HG03066 (cell line): ENCODE measurements around the gene ATP9A.

ENCODE experiments used
- ATAC-seq: cut with Tn5 transposase; IDR thresholded peaks from one replicate; pipeline ENCODE4 v1.9.1; 2021; ENCODE audit warnings: low read depth; ENCODE audit not compliant: unreplicated experiment

The ATP9A gene

DNA sequence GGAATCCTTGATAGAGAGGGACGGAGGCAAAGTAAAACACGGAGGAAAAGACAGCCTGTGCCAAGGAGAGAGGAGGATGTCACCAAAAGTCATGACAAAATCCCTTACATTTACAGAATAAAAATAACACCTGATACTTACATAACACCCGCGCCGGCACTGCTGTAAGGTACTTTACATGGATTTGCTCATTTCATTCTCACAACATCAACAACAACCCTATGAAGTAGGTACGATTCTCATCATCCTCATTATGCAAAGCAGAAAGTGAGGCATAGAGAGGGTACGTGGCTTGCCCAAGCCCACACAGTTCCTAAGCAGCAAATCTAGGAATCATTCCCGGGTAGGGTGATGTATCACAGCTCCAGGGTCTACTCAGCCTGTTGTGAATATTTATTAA lies 158.1 kb downstream of the ATP9A start:
- no peak for ATAC-seq

DNA sequence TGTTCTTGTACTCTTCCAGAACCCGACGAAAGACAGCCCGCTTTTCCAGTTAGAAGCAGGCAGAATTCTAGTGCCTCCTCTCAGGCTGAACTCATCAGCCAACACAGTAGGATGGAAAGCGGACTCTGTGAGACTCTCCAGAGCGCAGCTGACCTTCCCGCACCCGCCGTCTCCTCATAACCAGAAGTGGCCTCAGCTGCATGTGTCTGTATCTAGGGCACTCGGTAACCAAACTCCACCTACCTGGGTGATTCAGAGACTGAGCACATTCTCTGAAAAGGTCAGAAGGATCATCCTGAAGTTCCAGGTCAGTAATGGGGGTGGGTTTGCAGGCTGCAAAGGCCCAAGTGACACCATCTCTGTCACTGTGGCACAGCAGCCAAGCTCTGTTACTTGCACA lies 158.9 kb downstream of the ATP9A start:
- no peak for ATAC-seq

DNA sequence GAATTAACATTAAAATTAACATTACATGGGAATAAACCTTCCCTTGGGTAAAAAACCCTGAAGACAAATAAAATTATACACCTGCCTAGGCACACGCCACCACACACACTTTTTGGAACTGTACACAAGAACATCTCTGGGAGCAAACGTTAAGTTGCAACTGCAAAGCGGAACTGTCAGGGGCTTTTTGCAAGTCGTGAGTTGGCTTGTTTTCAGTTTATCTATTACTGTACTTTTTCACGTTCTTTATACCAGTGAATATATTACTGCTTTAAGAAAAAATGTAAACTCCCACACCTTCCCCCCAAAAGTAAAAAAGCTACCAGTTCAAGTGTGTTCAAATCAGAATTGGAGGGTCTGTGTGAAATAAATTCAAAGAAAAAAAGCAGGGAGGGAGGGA lies 160.1 kb downstream of the ATP9A start:
- ATAC-seq, result no peak

DNA sequence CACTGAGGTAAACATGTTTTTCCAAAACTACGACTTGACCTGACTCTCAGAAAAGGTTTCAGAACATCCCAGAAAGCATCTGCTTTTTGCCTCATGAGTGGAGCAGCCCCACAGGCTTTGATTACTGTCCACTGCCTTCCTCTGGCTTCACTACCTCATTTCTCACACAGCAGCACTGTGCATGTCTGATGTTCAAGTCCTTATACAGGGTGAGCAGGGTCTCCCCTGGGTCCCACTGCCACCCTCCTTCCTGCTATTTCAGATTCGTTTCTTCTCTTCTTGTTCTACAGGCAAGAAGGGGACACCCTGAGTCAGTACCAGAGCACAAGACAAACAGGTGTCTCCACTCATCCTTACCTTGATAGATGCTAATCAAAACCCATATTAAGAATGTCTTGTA lies 161.0 kb downstream of the ATP9A start:
- ATAC-seq, result no peak

DNA sequence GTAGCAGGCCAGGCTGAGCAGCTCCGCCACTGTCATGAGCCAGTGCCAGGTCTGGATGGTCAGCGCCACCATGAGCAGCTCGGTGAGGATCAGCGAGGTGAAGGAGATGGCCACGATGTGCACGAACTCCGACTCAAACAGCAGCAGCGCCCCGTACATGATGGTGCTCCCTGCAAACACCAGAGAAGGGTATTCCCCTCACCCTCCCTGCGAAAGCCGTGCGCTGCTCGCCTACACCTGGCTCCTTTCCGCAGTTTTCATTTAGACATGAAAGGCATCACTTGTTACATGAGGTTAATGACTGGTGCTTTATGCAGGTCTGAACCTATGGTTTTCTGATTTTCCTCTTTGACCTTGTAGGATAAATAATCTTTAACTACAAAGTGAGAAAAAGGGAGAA lies 163.3 kb downstream of the ATP9A start:
- ATAC-seq, result no peak

DNA sequence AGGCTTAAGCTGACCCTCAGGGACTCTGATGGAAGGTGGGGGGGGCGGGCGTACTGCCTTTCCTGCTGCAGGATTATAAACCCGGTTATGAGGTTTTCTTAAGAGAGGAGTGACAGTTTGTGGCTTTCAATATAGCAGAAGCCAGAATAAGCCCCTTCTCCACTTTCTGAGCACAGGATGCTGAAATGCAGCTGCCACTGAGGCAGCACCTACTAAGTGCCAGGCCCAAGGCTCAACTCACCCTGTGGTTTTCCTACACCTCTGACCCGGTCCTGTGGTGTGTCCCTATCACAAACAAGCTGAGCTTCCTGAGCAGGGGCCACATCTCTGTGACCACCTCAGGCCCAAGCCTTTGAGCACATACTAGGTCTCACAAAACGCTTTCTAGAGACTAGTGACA lies 166.1 kb downstream of the ATP9A start:
- ATAC-seq, result no peak

DNA sequence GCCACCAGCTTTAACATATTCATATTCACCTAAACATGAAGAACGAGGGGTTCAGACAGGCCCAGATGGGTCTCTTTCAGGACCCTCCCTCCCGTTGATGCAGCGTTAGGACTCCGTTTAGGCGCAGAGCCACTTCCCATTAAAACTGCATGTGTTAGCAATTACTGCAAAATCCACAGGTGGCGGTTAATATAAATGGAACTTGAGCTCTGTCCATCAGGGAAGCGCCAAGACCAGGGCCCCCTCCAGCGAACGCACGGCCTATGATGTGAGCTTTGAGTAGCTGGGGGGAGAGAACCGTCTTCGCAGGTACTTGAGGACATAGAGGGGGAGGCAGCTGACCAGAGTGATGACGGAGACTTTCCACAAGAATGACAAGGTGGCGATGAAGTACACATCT lies 167.2 kb downstream of the ATP9A start:
- ATAC-seq, result no peak

DNA sequence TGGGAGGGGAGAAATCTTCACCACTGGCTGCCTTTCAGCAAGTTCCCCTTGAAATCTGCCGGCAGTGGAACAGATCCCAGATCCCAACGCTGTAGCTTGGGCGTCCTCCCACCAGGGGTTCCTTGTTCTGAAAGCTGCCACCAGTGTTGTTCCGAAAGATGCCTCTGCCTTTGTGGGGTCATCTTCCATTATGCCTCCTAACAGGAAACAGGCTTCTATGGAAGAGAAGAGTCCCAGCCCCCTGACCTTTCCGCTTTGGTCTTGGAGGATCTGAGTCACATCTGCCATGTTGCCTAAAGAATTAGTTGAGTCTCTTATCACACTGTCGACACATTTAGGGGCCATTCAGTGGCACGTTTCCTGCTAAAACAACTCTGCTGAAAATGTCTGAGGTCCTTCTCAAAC lies 168.2 kb downstream of the ATP9A start:
- no peak for ATAC-seq

DNA sequence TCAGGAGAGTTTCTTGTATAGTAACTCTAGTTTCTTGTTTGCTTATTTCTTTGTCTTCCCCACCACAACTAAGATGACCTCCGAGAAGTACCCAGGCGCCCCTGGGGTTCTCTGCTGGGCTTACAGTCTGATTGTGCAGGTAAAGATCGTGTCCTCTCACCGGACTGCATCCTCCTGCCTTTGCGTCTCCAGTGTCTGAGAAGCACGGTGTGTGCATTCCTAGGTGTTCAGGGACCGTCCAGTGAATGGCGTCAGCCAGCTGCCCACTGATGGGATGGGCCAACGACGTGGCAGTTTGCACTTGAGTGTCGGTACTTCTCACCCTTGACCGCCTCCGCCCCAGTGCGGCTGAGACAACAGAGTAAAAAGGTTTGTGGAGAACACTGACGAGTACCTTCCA lies 169.6 kb downstream of the ATP9A start:
- no peak for ATAC-seq

DNA sequence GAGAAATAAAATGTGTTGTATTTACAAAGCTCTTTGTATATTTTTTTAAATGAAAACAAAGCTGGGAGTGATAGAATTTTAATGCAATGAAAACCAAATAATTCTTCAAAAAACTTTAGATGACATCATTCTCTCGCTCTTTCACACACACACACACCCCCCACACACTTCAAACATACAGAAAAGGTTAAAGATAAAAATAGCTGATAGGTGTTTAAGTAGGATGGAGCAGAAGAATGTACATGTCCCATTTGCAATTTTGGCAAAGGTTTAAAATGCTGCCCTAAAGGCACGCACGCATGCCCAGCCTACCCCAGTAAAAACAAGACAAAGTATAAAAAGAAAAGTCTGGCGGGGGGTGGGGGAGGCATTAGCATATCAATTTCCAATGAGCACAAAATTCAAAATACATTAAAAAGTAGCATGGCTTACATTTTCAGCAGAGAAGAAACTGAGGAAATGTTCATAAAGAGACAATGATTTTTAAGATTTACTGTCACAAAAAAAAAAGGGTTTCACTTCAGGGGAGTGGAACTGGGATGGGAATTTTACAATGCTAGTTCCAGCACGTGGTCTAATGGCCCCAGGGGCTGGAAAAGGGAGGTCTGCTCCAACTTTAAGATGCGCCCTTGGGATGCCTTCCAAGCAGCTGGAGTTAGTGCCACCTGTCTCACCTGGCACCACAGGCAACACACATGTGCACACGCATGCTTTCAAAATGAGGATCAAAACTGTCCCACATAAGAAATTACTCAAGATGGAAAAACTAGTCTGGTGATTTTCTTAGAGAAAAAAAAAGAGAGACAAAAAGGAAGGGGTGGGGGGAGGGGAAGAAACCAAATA lies 170.6 kb downstream of the ATP9A start:
- ATAC-seq, result no peak

DNA sequence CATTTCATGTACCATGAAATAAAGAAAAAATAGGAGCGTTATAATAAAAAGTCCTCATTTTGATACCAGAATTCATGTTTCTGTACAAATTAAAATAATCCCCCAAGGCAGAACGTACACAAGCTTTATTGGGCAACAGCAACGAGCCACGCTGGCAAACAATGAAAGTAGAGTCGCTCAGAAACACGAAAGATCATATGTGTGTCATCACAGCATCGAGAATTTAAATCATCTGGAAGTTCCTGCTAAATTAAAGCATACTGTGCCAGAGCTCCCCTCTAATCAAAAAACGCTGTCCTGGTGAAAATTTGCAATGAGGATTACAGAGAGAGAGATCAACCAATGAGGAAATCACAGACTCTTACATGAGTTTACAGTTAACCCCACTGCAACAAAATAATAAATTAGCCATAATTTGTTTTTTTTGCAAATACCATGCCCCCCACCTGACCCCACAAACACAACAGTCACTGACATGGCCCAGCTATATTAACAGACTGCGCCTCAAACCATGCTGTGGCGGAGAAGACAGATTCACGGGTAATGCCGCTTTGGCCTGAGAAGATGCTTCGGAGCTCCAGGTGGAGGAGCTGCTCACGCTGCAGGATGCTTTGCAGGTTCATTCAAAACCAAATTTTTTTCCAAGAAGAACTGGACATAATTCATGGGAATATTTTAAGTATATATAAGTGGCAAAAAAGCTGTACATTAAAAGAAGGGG lies 171.4 kb downstream of the ATP9A start:
- ATAC-seq, result no peak

DNA sequence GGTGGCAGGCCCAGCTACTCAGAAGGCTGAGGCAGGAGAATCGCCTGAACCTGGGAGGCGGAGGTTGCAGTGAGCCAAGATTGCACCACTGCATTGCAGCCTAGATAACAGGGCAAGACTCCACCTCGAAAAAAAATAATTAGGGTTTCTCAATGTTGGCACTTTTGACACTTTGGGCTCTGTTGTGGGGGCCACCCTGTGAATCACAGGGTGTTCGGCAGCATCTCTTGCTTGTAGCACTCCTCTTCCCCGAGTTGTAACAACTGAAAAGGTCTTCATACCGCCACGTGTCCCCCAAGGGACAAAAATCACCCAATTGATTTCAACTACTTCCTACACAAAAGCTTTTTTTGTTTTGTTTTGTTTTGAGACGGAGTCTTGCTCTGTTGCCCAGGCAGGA lies 172.4 kb downstream of the ATP9A start:
- ATAC-seq, result no peak

DNA sequence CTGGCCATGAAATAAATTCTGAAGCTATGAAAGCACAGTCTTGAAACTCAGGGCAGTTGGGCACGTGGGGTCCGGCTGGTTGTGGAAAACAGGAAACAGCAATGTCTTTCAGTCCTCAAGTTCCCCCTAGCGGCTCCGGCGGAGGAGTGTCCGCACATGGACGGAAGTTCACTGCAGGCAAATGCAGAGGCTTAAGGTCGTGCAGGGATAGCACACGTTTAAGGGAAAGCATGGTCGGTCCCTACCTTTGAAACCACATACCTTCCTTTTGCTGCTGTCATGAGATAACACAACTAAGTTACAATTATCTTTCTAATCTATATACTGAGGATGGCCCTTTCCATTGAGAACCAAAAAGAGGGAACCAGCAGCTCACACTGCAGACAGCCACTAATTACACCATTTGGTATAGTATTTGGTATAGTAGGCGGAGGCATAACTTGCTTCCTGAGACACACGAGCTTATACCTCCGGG lies 173.1 kb downstream of the ATP9A start:
- peak; percentile 86 for ATAC-seq

DNA sequence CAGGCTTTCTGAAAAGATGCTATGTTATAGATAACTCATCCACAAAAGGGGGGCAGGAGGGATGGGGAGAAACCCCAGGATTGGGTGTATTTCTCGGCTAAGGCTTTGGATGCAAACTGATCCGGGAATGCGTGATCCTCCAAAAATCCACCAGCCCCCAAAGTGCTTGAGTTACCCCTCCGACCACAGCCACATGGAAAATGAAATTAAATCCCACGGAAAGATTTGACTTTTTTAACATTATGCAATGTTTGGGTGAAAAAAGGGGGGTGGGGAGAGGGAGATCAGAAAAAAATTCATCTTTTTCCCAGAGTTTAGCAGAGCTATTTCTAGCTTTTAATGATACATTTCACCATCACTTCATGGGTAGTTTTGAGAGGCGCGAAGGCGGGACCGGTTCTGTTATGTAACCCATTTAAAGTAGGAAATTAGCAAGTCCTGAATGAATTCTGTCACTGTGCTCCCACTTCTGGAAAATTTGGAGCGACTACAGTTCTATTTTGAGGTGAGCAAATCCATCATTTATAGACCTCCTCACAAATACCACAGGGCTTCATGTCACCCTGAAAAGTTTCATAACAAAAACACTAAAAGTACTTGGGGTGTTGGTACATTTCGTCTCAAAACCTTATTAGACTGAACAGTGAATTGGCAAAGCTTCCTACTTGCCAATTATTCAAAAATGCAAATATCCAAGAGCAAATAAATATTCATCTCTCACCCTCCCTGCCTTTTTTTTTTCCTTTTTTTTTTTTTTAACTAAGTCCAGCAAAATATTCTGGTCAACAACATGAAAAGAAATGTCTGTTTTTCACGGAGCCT lies 173.7 kb downstream of the ATP9A start:
- no peak for ATAC-seq

DNA sequence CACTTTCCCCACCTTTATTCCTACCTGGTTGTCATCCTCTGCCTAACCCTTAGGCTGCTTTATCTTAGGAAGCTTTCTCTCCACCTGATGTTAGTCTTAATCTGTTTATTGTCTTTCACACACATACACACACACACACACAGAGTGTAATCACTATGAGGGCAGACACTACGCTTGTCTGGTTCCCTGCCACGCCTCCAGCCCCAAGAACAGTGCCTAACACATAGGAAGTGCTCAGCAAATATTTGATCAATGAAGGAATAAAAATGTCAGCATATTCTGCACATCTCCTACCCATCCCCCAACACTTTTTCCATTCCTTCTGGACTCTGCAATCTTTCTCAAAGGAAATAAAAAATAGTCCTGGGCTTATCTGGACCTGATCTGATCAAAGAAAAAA lies 174.6 kb downstream of the ATP9A start:
- no peak for ATAC-seq

DNA sequence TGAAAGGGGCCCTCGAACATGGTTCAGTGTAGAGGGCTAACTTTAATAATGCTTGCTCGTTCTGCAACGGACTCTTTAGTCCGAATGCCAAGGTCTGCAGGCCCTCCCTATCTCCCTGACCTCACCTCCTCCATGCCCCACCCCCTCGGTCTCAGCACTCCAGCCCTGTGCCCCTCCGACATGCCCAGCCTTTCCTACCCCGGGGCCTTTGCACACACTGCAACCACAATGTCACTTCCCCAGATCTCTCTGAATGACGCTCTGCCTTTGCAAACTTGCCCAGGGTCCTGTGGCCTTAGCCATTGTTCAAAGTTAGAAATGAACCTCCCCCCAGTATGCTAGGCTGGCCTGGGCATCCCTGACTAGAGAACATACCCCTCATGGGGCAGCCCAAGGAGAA lies 175.6 kb downstream of the ATP9A start:
- no peak for ATAC-seq

DNA sequence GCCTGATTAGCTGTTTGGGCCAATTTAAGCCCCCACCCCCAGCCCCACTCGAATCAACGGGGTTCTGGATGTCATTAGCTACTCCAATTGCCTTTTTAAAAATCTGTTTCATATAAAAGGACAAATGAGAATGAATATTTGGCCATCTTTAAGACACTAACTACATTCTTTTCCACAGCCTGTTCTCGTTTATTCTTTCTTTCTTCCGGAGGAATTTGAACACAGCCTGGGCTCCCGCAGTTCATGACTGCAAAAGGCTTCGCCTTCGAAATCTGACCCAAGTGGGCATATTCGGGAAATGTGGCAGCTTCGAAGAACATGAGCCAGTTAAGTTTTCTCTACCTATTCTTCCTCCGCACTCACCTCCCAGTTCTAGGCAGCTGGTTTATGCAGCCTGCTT lies 176.3 kb downstream of the ATP9A start:
- ATAC-seq, result no peak

DNA sequence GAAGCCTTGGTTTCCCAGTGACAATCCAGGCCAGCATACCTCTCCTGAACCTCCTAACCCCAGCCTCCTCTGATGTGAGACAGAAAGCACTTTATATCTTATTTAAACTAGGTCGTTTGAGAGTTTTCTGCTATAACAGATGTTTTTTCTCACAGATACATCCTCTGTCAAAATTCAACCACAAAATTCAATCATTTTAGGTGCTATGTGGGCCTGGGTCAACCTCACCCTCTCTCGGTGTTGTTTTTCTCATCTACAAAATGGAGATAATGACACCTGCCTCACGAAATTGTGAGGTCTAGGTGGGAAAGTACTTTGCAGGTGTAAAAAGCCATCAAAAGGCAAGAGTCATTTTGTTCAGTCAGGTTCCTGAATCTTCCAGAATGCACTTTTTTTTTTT lies 179.4 kb downstream of the ATP9A start:
- ATAC-seq, result no peak

DNA sequence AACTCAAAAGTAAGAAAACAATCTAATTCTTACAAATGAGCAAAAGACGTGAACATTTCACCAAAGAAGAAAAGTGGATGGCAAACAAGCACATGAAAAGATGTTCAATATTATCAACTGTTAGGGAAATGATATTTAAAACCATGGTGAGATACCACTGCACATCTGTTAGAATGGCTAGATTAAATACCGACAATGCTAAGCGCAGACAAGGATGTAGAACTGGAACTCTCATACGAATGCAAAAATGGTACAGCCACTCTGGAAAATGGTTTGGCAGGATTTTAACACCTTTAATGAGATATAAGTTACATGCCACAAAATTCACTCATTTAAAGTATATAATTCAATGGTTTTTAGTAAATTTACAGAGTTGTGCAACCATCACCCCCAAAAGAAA lies 181.0 kb downstream of the ATP9A start:
- ATAC-seq, result no peak

DNA sequence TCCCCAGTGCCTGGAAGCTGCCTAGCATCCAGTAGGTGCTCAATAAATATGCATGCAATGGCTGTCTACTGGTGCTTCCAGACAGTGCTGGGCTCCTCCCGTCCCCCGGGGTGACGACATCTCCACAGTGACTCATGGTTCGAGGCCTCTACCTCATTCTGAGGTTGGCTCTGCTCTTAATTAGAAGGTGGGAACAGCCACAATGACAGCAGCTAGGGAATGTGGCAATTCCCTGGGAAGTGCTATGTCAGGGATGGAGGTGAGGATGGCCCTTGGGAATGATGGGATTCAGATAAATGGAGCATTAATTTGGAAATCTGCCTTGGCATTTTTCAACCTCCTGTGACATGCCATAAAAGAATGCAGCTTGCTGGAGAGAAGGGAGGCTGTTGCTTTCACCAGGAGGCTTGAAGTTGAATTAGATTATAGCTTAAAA lies 182.2 kb downstream of the ATP9A start:
- ATAC-seq, result no peak

DNA sequence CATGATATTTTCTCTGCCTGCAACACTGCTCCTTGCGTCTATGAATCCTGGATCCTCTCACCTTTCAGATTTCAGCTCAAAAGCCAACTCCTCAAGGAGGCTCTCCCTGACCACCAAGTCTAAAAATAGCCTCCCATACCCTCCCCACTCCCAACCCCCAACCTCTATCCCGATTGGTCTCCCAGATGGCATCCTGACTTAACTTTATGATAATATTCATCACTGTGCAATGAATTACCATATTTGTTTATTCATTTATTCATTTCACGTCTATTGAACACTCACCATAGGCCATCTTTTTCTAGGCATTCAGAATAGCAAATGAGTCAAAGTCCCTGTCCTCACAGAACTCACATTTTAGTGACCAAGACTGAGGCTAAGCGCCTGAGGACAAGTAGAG lies 183.0 kb downstream of the ATP9A start:
- no peak for ATAC-seq
